Activated CD4-positive, alpha-beta T cell treated with anti-CD3 and anti-CD28 coated beads, Interleukin-2, amount 50 U/mL, for 1 hour (primary cell): ENCODE measurements around the gene GMCL2.

Experiments
- DNase-seq: peaks from one replicate; pipeline ENCODE4 v3.0.0-alpha.2; 2020

GMCL2 gene

DNA sequence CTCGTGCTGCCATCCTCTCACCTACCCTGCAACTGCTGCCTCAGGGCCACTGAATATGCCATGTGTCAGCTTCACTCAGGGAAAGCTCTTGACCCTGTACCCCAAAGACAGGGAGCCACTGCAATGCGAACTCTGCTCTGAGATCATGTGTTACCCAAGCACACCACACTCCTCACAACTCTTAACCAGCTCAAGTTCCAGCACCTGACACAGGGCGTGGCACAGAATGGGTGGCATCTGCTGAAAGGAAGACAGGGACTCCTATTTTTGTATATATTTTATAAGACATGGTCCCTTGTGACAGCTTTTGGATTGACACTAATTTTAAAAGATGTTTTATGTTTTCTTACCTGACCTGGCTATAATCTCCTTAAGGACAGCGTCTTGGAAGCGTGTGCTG lies 34.7 kb upstream of the GMCL2 start:
- no peak for DNase-seq

DNA sequence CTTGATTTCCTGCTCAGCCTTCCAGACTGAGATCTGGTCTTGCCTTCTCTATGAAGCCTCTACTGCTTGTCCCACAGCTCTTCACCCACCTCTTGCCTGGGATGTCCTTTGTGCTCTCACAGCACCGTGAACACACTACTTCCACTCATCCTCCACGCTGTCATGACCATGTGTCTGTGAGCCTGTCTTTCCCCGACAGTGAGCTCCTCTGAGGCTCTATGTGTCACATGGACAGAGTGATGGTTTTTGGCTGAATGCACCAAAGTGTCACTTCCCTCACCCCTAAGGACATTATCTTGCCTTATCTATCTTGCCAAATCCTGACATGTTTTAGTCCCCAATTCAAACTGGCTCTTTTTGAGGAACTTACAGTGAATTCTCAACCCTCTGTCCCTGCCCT lies 34.1 kb upstream of the GMCL2 start:
- no peak for DNase-seq

DNA sequence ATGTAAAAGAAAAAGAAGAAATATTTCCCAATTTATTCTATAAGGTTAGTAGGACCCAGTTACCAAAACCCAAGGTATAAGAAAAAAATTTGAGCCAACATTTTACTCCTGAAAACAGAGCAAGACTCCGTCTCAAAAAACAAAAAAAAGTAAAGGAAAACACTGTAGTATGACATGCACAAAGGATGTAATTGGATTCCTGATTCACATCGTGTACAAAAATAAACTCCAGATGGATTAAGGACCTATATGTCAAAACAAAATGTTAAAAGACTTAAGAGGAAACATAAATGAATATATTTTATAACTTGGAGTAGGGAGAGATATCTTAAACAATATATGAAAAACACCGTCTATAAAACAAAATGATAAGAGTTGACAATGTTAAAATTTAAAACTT lies 31.7 kb upstream of the GMCL2 start:
- DNase-seq: no peak

DNA sequence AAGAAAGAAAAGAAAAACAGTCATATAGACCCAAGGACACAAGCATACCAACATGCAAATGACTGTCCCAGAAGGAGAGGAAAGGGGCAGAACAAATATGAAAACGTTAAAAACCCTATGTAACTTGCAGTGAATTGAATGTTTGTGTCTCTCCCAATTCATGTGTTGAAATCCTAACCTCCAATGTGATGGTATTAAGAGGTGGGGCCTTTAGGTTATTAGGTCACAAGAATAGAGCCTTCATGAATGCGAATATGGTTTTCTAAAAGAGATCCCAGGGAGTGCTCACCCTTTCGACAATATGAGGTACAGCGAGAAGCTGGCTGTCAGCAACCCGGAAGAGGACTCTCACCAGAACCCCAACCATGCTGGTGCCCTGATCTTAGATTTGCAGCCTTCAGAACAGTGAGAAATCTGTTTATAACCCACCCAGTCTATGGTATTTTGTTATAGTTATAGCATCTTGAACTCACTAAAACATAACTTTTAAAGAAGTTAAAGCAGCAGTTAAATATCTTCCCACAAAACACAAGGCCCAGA lies 31.1 kb upstream of the GMCL2 start:
- no peak for DNase-seq

DNA sequence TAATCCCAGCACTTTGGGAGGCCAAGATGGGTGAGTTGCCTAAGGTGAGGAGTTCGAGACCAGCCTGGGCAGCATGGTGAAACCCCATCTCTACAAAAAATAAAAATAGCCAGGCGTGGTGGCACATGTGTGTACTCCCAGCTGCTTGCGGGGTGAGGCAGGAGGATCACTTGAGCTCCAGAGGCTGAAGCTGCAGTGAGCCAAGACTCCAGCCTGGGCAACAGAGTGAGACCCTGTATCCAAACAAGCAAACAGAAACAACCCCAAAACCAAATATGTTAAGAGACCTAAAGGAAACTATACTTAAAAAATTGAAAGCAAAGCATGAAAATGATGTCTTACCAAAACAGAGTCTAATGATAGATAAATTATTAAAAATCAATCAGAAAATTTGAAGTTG lies 29.6 kb upstream of the GMCL2 start:
- DNase-seq: no peak

DNA sequence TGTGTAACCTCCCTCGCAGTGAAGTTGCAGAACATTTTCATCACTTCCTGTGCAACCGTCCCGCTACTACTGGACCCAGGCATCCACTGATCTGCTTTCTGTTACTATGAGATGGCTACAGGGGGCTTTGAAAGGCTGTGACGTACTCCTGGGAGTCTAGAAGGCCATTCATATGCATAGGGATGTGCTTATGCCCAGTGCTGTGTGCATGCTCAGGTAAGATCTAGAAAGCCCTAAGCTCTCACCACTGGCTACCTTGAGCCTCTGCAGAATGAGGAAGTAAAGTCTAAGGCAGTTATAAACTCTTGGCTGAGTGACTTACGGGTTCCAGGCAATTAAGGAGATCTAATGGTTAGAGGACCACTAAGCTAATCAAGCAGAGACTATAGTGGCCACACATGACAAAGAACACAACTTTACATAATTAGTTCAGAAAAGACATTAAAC lies 28.9 kb upstream of the GMCL2 start:
- DNase-seq: no peak

DNA sequence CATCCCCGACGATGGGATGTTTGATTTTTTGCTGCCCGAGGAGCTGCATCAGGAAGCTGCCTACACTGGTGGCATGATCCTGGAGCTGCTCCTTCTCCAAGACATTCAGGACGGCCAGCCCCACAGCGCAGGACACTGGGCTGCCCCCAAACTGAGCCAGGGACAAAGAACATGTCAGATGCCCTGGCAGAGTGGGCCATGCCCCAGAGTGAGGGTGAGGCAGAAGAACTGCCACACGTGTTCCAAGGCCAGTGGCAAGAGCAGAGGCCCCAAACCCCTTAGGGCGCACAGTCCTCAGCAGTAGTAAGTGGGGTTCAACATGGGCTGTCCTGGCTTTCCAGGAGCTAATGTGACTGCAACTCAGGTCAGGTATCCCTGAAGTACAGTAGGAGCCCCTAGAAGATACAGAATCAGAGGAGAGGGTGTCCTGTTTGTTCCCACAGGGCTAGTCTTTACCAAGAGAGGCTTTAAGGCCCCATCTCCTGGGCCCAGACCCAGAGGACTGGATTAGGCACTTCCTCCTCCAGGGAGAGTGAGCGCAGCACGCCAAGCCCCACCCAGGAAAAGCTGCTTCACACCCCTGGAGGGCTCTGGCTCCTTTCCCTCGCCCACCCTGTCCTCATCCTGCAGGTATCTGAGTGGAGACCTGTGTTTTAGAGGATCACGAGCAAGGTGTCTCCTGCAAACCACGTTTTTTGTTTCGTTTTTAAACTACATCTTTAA lies 28.3 kb upstream of the GMCL2 start:
- no peak for DNase-seq

DNA sequence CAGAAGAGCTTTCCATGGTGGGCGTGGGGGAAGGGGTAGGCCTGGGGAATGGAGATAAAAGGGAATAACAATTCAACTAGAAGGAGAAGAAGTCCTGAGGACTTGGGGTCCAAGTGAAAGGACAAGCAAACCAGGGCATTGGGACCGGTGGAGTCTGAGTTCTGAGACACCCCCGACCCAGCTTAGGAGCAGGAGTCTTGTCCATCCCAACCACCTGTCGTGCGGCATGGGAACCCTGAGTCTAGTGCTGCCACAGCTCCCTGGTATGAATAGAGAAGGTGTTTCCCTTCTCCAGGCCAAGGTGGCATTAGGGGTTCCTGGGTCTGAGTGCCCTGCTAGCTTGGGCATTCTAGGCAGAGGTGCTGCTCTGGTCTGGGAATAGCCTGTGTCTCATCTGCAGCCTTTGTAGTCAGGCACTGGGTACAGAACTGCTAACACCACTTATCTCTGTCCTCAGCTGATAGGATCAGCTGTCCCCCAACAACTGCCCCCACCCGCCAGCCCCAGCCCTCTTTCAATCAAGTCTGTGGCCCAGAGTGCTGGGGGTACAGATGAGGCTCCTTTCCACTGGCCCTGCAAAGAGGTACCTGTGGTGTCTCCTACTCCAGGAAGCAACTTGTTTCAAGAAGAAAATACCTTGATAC lies 27.1 kb upstream of the GMCL2 start:
- DNase-seq: no peak

DNA sequence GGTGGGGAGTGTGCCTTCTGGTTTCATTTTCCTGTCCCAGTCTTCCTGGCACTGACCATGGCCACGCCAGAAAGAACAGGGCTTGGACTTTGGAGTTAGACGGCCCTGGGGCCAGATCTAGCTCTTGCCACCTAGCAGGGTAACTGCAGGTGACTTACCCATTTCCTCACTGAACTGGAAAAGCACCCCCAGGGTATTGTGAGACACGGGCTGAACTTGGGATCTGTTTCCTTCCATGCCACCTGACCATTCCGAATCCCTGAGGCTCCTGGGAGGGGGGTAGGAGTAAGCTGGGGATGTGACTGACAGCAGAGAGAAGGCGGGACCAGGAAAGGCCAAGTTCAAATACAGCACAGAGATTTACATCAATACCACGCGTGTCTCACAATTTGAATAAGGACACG lies 26.6 kb upstream of the GMCL2 start:
- DNase-seq: no peak

DNA sequence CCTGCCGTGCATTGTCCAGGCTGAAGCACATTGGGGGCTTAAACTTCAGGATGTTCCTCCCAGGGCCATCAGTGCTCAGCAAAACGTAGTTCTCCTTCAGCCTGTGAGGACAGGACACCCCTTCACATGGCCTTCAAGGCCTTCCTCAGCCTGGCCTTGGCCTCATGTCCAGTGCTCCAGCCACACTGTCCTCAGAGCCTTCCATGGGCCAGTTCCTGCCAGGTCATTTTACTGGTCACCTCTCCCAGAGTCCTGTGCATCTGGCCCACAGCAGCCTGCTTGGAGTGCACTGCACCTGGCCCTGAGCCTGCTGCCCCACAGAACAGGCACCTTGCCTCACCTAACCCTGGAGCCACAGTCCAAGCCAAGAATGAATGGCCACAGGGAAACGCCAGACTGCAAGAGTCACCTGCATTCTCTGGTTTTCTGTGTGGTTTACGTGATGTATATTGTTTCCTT lies 25.9 kb upstream of the GMCL2 start:
- DNase-seq: no peak

DNA sequence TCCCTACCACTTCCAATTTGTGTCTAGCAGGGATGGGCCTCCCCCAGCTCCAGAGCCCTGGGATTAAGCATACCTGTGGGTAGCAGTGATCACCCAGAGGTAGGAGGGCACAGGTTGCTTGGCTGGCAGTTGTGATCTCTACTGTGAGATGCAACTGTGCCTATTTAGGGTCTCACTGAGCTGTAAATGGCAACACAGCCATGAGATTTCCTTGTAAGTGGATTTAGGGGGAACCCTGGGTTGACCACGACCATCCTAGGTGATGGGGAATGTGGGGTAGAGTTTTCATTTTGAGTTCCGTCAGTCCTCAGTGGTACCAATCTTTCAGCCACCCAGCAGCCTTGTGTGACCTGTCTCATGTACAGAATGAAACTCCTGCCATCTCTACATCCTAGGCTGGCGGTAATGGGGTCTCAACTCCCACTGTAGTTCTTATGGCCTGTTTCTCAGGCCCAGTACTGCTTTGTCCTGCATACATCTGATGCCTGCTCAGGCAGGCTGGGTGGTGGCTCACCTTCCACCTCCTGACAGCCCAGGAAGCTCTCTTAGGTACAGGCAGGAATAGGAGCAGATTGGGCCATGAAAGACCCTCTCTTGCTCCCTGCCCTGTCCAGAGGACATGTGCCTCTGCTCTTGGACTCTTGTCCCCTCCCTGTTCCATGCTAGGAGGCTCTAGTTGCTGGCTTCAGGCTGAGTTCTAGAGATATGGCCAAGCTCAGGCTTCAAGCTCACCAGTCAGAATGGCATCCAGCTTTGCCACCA lies 25.3 kb upstream of the GMCL2 start:
- no peak for DNase-seq

DNA sequence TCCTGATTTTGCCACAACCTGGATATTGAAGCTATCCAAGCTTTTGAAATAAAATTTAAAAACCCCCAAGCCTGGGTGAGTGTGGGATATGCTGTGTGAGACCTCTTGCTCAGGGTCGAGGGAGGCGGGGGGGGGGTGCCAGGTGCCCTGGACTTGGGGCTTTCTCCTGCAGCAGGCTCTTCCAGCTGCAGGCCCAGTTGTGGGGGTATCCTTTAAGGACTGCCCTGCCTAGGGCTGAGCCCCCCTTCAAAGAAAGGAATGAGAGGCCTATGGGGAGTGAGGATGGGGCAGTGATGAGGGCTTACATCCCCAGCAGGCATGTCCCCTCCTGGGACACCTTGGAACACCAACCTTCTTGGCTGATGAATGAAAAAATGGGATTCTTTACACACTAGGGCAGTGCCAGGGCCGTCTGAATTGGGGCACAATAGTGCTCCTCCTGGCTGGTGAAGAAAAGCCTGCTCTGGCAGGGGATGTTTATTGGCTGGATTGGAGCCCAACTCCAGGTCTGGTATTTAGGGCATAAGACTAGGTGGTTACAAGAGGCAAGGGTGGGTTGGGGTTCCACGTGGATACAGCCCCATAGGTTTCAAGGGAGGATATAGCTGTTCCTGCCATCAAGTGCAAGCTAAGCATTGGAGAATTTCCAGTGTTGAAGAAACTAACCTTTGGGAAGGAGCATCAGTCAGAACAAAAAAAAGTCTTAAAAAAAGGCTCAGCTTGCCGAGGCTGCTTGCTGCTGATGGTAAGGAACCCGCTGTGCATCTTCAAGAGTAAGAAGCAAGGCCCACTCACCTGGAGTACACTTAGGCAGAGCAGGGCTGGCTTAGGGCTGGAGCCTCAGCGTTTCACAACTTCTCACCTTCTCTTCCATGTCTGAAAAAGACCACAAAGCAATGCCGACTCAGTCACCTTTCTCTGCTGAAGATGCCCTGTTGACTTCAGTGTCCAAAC lies 24.2 kb upstream of the GMCL2 start:
- DNase-seq: no peak

DNA sequence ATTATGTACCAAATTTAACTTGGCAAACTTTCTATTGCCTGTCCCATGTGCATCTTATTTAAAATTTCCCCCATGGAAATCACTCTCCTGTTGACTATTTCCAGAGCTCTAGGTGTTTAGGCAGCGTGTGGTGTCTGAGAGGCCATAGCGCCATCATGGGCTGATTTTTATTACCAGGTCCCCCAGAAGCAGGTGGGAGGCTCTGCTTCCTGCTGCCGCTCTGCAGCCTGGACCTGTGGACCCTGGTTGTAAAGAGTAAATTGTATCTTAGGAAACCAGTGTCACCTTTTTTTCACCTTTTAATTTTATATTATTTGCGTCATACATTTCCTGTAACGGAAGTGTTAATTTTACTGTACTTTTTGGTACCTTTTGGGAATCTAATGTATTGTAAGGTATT lies 23.5 kb upstream of the GMCL2 start:
- no peak for DNase-seq

DNA sequence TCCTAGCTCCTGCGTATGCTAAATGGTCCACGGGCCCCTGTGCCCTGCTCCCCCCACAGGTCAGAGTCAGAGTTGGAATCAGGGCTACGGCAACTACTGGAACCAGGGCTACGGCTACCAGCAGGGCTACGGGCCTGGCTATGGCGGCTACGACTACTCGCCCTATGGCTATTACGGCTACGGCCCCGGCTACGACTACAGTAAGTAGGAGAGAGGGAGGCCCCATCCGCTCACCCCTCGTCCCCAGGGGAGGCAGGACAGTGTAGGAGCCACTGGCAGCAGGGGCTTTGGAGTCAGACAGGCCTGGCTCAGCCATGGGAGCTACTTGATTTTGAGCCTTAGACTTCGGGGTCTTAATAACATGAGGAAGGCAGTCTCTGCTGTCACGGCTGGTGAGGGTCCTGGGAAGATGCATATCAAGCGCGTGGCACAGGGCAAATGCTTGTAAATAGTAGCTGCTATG lies 22.9 kb upstream of the GMCL2 start:
- no peak for DNase-seq

DNA sequence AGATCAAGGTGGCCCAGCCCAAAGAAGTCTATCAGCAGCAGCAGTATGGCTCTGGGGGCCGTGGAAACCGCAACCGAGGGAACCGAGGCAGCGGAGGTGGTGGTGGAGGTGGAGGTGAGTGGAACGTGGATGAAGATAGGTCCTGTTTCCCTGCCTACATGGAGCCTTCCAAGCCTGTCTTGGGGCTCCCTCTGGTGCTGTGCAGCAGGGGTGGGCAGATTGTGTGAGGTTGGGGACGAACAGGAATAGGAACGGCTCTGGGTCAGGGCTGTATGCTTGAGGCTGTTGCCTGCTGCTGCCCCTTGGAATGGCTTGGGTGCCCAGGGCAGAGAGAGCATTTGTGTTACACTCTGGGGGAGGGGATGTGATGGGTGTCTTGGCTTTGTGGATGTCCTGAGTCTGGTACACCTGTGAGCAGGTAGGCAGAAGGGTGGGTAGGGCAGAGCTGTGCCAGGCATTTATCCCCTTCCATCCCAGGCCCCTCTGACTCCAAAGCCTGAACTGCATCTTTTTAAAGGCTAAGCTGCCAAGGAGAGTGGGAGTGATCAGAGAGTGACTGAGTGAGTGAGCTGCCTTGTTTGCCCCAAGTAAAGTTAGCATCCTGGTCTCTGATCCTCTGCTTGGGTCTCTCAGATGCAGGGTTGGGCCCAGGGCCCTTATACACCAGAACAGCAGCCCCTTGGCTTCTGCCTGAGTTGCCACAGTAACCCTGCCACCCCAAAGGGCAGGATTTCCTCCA lies 22.3 kb upstream of the GMCL2 start:
- DNase-seq: no peak

DNA sequence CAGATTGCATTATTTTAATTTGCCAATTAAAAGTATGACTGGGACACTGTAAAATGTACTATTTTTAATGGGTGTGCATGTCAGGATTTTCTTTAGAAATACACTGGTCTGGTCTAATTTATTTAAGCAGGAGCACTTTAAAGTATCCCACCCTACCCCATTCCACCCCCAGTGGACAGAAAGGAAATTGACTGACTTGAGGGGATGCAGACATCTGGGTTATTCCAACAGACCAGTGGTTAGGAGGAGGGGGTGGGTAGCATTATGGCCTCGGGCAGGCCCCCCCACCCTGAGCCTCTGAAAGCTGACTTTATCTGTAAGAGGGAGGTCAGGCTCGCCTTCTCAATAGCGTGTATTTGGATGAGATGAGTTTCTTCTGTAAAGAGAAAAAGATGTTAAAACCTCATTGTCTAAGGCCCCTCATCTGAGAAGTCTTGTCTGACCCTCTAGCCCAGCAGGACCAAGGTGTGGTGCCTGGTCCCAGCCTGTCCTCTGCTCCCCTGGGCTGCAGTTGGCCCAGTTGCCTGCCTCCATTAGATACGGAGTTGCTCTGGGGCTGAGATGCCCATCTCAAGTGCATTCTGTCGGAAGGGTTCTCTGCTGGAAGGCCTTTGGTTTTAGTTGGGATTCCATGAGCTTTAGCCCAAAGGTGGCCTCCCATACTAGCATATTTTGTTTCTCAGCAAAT lies 21.5 kb upstream of the GMCL2 start:
- no peak for DNase-seq

DNA sequence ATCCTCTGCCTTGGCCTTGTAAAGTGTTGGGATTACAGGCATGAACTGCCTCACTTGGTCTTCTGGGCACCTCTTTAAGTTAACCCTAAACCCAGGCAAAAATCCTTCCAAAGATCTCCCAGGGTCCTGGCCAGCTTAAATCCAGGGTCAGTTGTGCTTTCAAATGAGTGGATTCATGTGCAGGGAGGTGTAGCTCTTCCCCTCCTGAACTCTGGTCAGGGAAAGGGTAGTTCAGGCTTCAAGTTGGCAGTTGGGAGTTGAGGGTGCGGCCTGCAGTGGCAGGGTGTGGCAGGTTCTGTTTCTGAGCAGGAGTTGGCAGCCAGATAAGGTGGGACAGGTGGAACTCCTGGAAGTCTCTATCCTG lies 20.7 kb upstream of the GMCL2 start:
- DNase-seq: no peak

DNA sequence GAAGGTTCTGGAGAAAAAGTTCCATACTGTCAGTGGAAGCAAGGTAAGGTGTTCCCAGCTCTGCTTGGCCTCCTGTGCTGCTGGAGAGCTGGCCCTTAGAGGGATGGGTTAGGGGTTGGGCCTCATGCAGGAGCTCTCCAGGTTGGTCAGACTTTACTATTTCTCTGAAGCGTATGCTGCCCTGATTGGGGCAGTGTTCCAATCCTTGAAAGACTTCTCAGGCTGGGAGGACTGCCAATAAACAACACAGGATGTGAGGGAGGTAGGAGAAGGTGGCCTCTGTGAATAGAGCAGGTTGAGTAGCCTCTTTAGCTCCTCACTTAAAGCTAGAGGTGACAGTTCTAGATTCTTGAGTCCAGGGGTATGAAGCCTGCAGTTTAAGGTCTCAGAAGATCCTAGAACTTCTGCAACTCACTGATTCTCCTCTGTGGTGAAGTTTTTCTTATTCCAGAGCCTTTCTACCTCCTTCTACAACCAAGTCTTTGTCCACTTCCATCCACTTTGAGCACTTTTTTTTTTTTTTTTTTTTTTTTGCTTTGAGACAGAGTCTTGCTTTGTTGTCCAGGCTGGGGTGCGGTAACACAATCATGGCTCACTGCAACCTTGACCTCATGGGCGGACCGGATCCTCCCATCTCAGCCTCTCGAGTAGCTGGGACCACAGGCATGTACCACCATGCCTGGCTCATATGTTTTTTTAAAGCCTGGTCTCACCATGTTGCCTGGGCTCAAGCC lies 20.2 kb upstream of the GMCL2 start:
- no peak for DNase-seq

DNA sequence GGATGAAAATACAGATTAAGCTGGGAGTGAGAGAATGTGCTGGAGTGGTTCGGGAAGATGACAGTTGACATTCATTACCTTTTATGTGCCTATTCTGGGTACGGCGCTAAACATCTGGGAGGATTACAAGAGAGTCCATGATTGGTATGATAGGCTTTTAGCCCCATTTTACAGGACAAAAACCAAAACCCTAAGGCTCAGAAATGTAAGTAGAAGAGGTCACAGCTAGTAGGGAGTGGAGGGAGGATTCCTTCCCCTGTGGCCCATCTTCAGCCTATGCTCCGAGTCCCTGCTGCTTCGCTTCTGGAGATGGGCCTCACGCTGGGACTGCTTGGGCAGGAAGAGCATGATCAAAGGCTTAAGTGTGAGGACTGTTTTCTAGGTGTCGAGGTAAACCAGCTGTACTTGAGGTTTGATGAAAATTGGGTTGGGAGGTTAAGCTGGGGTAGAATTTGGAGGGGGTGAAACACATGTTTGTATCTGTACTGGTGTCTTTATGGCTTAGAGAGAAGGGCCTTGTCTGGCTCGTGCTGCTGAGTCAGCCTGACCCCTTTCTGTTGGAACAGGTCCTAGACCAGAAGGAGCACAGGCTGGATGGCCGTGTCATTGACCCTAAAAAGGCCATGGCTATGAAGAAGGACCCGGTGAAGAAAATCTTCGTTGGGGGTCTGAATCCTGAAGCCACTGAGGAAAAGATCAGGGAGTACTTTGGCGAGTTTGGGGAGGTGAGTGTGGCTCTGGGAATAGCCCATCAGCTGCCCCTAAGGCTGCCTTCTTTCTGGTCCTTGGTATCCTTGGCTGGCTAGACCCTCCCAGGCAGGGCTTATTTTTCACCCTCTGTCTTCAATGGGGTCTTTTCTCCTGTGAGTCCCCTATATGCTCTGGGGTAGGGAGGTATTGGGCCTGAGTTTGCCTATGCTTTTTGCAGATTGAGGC lies 19.3 kb upstream of the GMCL2 start:
- no peak for DNase-seq

DNA sequence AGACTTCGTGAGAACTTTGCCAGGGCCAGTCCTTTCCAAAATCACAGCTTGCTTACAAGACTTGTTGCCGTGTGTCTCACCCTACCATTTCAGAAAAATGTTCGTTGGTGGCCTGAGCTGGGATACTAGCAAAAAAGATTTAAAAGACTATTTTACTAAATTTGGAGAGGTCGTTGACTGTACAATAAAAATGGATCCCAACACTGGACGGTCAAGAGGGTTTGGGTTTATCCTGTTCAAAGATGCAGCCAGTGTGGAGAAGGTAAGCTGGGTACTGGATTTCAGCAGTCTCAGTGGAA lies 18.5 kb upstream of the GMCL2 start:
- no peak for DNase-seq
